Upper lobe of left lung (tissue), 6 donors: Measurements from ENCODE around the gene GLI3. TPM values are rescaled to one million over a fixed set of nuclear protein-coding genes. Genes with fewer than 3 reads are reported as not detected.

Experiments
- ATAC-seq, 2 donors: fragments of 200-7000 bp; cut with Tn5 transposase; one replicate each; pipeline ENCODE4 v1.9.1; 2022; ENCODE audit warnings: mild to moderate bottlenecking in 2 of 2, moderate library complexity in 2 of 2; ENCODE audit not compliant: low FRiP score in 2 of 2
- DNase-seq, 2 donors: peaks; one replicate each; pipeline ENCODE4 v3.0.0-alpha.2; 2019 to 2020
- H3K27ac ChIP-seq, 4 donors: fragments of 200-600 bp; sonication (generic); one replicate each; pipeline ENCODE4 v1.5.1; 2016 to 2019
- H3K27me3 ChIP-seq, 4 donors: fragments of 200-600 bp; sonication (generic); one replicate each; pipeline ENCODE4 v1.5.1; 2017 to 2019
- H3K36me3 ChIP-seq, 4 donors: fragments of 200-600 bp; sonication (generic); one replicate each; pipeline ENCODE4 v1.5.1; 2016 to 2019
- H3K4me1 ChIP-seq, 4 donors: fragments of 200-600 bp; sonication (generic); one replicate each; pipeline ENCODE4 v1.5.1; 2018 to 2019
- H3K4me3 ChIP-seq, 4 donors: fragments of 200-600 bp; sonication (generic); one replicate each; pipeline ENCODE4 v1.5.1; 2017 to 2019; ENCODE audit warnings: mild to moderate bottlenecking in 2 of 4, moderate library complexity in 1 of 4
- H3K9me3 ChIP-seq, 4 donors: fragments of 200-600 bp; sonication (generic); one replicate each; pipeline ENCODE4 v1.5.1; 2018 to 2019
- CTCF ChIP-seq, 6 experiments: fragments of 450-650 bp in 4 of 6; fragments of 200-600 bp in 2 of 6; sonication (generic) in 2 of 6; IDR thresholded peaks; one replicate each; pipeline ENCODE4 v1.5.1; 2016 to 2019; ENCODE audit warnings: antibody characterized with exemption in 6 of 6
- EP300 ChIP-seq, 4 donors: sonication (generic); formaldehyde crosslinking; IDR thresholded peaks; one replicate each; pipeline ENCODE4 v1.5.1; 2017; ENCODE audit warnings: antibody characterized with exemption in 4 of 4, control low read depth in 2 of 4
- POLR2A ChIP-seq, 4 donors: fragments of 450-650 bp; IDR thresholded peaks; one replicate each; pipeline ENCODE4 v1.5.1; 2016 to 2017; ENCODE audit warnings: antibody characterized with exemption in 4 of 4, mild to moderate bottlenecking in 2 of 4
- POLR2AphosphoS5 ChIP-seq, 2 donors: sonication (generic); formaldehyde crosslinking; IDR thresholded peaks; one replicate each; pipeline ENCODE4 v1.5.1; 2017; ENCODE audit warnings: antibody characterized with exemption in 2 of 2
- WGBS, 2 donors: methylation state at CpG; one replicate each; pipeline ENCODE4 v1.1.5; 2017 to 2018; 5-methylcytosine and 5-hydroxymethylcytosine counted together
- total RNA-seq, 6 donors: library from RNA; depleted of rRNA in 4 of 6; stranded (reverse); fragments of >200 nt in 4 of 6; gene quantifications; one replicate each; pipeline versions ENCODE4 v1.1.0 to v1.2.1, GENCODE V29; 2016 to 2021
- donor health status: DM: no; HTN: no; CAD: no; lungs with moderate emphysema.
- donor health status: DM: no; HTN: yes; CAD: no; lungs with severe emphysema.

The GLI3 gene
- total RNA-seq, 6 donors from 2014 or later = 5.2 to 19.4 (median 14.9) TPM

GRCh38 chr7:42115795-42116194 is 121.2 kb downstream of the GLI3 start:
- no peak for ATAC-seq
- no peak overlapping the region for H3K27ac ChIP-seq

GRCh38 chr7:42110333-42110732 is 126.7 kb downstream of the GLI3 start:
- TF ChIP-seq POLR2A (IDR thresholded peaks at IDR 0.05) (no peak), CTCF (IDR thresholded peaks at IDR 0.05) (no peak), POLR2AphosphoS5 (IDR thresholded peaks at IDR 0.05) (no peak), EP300 (IDR thresholded peaks at IDR 0.05) (no peak)

More at GRCh38 chr7:42115795-42116194, 121.2 kb downstream of the GLI3 start:
- no peak for TF ChIP-seq POLR2AphosphoS5 (IDR thresholded peaks at IDR 0.05)
- no peak for TF ChIP-seq EP300 (IDR thresholded peaks at IDR 0.05)
- no peak for TF ChIP-seq CTCF (IDR thresholded peaks at IDR 0.05)
- no peak for TF ChIP-seq POLR2A (IDR thresholded peaks at IDR 0.05)
- no peaks in the 10 kb centered on the region for H3K4me1 ChIP-seq
- H3K9me3 ChIP-seq = no peaks in the 10 kb centered on the region
- no peaks in the 10 kb centered on the region for H3K27me3 ChIP-seq
- H3K36me3 ChIP-seq = no peaks in the 10 kb centered on the region
- 51 to 55% methylated on average over 2 of the region's 2 CpGs for WGBS, 2 donors
- no peak overlapping the region for H3K4me3 ChIP-seq
- no peak for DNase-seq

GRCh38 chr7:42108803-42109528 is 128.0 kb downstream of the GLI3 start:
- Histone ChIP-seq H3K27me3 (no peaks in the 10 kb centered on the region), H3K4me1 (peaks cover 26 to 46% (median 35%) of the 10 kb centered on the region in 4 donors)
- WGBS, 2 donors = 63 to 80% methylated on average over 7 of the region's 7 CpGs

More at GRCh38 chr7:42110333-42110732, 126.7 kb downstream of the GLI3 start:
- no peaks in the 10 kb centered on the region for H3K9me3 ChIP-seq
- peaks cover 22 to 43% (median 32%) of the 10 kb centered on the region in 4 donors for H3K4me1 ChIP-seq
- no peaks in the 10 kb centered on the region for H3K27me3 ChIP-seq
- ATAC-seq = no peak
- WGBS, 2 donors = 69 to 80% methylated on average over 5 of the region's 5 CpGs
- no peak overlapping the region for H3K27ac ChIP-seq
- no peak overlapping the region for H3K4me3 ChIP-seq
- no peak for DNase-seq
- no peaks in the 10 kb centered on the region for H3K36me3 ChIP-seq

GRCh38 chr7:42107484-42108240 is 129.3 kb downstream of the GLI3 start:
- H3K4me1 ChIP-seq = peaks cover 32 to 48% (median 39%) of the 10 kb centered on the region in 4 donors
- TF ChIP-seq EP300 (IDR thresholded peaks at IDR 0.05) (no peak), POLR2AphosphoS5 (IDR thresholded peaks at IDR 0.05) (peak in 1 of 2 donors; percentile 9), POLR2A (IDR thresholded peaks at IDR 0.05) (no peak)
- no peak overlapping the region for H3K27ac ChIP-seq
- H3K36me3 ChIP-seq = no peaks in the 10 kb centered on the region
- DNase-seq = no peak
- no peaks in the 10 kb centered on the region for H3K27me3 ChIP-seq
- H3K4me3 ChIP-seq = no peak overlapping the region
- no peaks in the 10 kb centered on the region for H3K9me3 ChIP-seq
- 42 to 51% methylated on average over 10 of the region's 10 CpGs for WGBS, 2 donors
- ATAC-seq = peak; percentile 65 to 74

More at GRCh38 chr7:42108803-42109528, 128.0 kb downstream of the GLI3 start:
- DNase-seq (no peak), ATAC-seq (no peak)
- no peak for TF ChIP-seq CTCF (IDR thresholded peaks at IDR 0.05)
- no peak for TF ChIP-seq POLR2AphosphoS5 (IDR thresholded peaks at IDR 0.05)
- TF ChIP-seq POLR2A (IDR thresholded peaks at IDR 0.05) = no peak
- TF ChIP-seq EP300 (IDR thresholded peaks at IDR 0.05) = no peak
- H3K27ac ChIP-seq = peak overlapping the region in 1 of 4 donors; percentile 57
- H3K36me3 ChIP-seq = no peaks in the 10 kb centered on the region
- no peaks in the 10 kb centered on the region for H3K9me3 ChIP-seq
- H3K4me3 ChIP-seq = no peak overlapping the region

- Histone ChIP-seq H3K27ac (no peak overlapping the region), H3K9me3 (no peaks in the 10 kb centered on the region), H3K36me3 (no peaks in the 10 kb centered on the region), H3K27me3 (no peaks in the 10 kb centered on the region), H3K4me1 (peaks cover 32 to 48% (median 39%) of the 10 kb centered on the region in 4 donors), H3K4me3 (no peak overlapping the region)
- DNase-seq (no peak), ATAC-seq (no peak)
- WGBS, 2 donors = 86 to 92% methylated on average over 3 of the region's 3 CpGs
- no peak for TF ChIP-seq EP300 (IDR thresholded peaks at IDR 0.05)
- no peak for TF ChIP-seq POLR2A (IDR thresholded peaks at IDR 0.05)
- TF ChIP-seq POLR2AphosphoS5 (IDR thresholded peaks at IDR 0.05) = no peak
- TF ChIP-seq CTCF (IDR thresholded peaks at IDR 0.05) = no peak
These were observed 130.4 kb downstream of the GLI3 start for GRCh38 chr7:42106562-42106961.
